GM12873 (cell line): ENCODE results near the gene FOXF2.

Source experiments
- TF ChIP-seq, protein P1 (sequence below): IDR thresholded peaks from 2 replicates; pipeline ENCODE4 v1.5.1; 2012; ENCODE audit warnings: low read depth, mild to moderate bottlenecking, moderate library complexity, low read length, control low read depth; ENCODE audit not compliant: insufficient read depth; ENCODE audit errors: missing control alignments

Gene FOXF2

DNA sequence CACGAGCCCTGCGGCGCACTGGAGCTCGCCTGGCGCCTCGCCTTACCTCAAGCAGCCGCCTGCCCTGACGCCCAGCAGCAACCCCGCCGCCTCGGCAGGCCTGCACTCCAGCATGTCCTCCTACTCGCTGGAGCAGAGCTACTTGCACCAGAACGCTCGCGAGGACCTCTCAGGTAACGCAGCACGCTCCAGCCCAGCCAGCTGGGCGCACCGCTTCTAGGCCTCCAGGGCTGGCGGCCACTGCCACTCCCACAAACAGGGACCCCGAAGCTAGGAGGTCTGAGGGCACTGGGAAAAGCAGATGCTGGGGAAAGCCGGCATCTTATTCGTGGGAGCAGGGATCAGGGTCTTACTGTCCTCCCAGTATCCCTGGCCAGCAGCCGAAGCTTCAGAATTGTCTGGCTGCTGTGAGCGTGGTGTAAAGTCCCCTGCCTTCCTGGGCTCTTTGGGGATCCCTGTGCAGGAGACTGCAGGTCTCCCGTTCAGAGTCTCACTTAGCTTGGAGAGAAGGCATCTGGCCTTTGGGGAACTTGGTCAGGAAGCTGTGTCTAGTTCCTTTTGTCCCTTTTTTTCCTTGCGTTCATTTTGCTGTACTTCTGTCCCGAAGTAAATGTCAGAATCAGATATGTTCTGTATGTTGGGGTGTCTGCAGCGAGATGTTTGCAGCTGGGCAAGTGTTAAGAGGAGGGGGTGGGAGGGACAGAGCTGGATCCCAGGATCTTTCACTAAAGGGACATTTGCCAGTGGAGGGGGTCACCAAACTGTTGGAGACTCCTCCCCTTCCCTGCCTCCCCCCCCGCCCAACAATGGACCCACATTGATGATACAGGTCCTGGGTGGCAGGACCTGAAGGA, 1.8 kb downstream of the FOXF2 start:
- TF ChIP-seq, protein P1, sequence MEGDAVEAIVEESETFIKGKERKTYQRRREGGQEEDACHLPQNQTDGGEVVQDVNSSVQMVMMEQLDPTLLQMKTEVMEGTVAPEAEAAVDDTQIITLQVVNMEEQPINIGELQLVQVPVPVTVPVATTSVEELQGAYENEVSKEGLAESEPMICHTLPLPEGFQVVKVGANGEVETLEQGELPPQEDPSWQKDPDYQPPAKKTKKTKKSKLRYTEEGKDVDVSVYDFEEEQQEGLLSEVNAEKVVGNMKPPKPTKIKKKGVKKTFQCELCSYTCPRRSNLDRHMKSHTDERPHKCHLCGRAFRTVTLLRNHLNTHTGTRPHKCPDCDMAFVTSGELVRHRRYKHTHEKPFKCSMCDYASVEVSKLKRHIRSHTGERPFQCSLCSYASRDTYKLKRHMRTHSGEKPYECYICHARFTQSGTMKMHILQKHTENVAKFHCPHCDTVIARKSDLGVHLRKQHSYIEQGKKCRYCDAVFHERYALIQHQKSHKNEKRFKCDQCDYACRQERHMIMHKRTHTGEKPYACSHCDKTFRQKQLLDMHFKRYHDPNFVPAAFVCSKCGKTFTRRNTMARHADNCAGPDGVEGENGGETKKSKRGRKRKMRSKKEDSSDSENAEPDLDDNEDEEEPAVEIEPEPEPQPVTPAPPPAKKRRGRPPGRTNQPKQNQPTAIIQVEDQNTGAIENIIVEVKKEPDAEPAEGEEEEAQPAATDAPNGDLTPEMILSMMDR: no peak

DNA sequence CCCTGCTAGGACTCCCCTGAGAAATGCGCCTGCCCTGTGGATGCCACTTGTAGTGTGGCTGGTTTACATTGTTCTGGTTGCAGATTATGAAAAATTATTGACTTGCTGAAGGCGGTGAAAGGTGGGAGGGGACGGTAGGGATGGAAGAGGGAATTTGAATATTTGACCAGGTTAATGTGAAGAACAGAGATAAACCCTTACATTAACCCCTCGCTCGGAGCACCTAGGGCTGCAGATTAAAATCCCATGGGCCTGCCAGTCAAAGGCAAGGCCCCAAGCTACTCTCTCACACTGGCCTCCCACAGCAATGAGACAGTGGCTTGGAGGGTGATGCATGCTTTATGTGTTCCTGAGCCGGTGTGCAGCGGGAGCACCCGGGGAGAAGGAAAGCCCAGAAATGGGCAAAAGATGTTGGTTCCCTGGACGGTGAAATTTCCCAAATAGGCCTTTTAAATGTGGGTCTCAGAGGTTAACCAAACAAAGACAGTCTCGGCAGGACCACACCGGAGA, 2.5 kb downstream of the FOXF2 start:
- TF ChIP-seq, protein P1: no peak

DNA sequence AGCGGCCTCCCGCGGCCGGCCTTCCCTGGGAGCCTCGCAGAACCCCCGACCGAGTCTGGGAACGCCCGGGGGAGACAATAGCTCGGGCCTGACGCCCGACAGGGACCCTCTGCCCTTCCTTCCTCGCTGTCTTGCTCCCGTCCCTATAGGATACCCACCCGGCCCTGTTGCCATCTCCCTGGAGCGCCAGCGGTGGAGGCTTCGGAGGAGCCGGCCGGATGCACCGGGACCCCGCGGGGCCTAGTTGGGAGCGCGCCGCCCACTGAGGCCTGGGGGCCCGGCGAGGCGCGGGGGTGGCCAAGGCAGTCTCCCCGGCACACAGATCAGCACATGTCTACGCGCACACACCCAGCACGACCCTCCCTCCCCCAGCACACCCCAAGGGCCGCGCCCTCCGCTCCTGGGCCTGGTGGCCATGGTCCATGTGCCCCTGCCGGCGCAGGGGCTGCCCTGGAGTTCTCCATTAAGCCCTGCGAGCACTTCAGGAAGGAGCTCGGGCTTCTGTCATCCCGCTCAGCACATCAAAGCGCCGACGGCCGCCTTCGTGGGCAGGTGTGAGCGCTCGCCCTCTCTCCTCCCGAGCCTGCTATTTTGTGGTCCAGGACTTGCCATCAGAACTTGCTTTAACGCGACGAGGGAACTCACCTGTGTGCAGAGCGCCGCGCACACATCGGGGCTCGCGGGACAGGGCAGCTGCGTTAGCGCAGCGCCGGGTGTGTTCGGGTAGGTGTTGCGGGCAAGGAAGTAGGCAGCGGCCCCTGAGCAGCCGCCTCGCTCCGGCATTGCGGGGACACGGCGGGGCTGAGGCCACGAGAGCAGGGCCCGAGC, 3.7 kb downstream of the FOXF2 start:
- TF ChIP-seq, protein P1: no peak

DNA sequence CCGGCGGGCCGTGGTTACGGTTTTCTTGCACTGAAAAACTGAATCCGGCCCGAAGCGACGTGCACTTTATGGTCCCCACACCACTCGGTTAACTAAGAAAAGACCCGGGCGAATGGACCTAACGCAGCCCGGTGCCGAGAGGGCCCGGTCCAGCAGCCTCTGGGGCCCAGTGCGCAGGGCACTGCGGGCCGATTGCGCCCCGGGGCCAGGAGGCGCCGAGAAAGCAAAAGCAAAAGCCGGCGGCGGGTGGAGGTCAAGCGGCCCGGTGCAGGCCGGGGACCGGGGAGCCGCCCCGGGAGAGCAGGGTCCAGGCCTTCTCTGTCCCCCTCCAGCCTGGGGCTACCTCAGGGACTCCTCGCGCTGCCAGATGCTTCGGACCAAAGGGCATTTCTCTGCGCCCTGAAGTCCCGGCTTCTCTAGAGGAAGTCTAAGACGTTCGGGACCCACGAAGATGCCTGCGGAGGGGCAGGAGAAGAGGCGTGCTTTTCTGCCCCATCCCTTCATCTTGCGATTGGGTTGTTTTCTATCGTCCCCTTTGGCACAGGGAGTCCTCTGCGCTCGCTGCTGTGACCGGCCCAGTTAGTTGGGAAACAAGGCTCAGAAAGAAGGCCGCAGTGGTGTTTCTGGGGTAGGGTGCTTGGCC, 4.4 kb downstream of the FOXF2 start:
- TF ChIP-seq, protein P1: no peak

DNA sequence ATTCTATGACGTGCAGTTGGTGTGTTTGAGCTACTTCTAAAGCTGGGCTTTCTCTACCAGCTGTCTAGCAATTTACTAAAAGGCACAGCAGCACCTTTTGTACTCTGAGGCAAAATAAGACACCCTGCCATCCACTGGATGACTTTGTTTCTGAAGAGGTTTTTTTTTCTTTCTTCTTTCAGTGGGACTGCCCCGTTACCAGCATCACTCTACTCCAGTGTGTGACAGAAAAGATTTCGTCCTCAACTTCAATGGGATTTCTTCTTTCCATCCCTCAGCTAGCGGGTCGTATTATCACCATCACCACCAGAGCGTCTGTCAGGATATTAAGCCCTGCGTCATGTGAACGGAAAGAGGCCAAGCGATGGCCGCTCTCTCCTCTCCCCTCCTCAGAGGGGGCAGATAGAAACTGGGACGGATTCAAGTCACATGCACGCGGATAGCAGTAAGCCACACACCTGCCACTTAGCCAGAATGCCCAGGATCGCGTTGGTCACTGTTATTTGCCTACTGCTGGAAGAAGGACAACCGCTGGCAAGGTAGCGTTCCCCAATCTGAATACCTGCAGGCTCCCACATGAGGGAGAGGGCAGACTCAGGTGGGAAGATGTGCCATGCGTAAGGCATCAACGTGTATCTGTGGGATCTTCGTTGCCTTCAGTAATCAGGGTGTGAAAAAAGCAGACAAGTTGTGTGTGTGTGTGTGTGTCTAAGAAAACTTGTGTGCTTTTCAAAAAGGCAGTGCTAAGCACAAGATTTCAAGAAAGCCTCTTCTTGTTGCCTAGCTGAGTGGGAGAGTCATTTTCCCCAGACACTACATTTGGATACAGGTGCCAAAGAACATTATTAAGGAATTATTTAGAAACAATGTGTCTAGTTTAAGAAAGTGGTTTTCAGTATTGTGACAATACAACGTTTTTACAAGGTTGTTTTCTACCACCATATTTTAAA, 5.4 kb downstream of the FOXF2 start:
- TF ChIP-seq, protein P1: no peak

DNA sequence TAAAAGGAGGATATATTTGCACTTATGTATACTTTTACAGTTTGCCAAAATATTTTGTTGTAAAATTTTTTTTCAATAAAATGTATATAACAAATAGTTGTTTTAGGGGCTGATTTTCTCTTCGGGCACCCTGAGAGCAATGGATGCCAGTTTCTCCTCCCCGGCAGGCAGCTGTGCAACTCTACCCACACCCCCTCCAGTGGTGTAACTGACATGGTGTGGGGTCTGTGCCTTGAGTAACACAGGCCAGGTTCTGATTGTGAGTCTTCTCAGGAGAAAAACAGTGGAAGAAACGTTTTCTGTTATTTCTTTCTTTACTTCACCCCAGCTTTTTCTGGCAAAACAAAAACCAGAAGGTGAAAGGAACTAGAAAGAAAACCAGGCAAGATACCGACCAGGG, 6.1 kb downstream of the FOXF2 start:
- TF ChIP-seq, protein P1: no peak
